Measurements from ENCODE around the gene PRPS2. TPM values are rescaled to one million over a fixed set of nuclear protein-coding genes. Genes with fewer than 3 reads are reported as not detected.

Gene PRPS2
- total and polyA plus RNA-seq, 2 of the 8 experiments (the other 6 are each of a cell fraction or from before 2014, with no cell fraction given): 11.8 to 31.4 TPM

- Histone ChIP-seq H3K79me1 (ENCODE audit: low read depth, low read length) (no peaks in the 10 kb centered on the region), H3K27me3 (replicated peaks in 1 of 4; ENCODE audit: control insufficient read depth in 3 of 4, extremely low read depth in 1 of 4, insufficient read depth in 3 of 4, low read length in 3 of 4) (no peaks in the 10 kb centered on the region), H2AK5ac (ENCODE audit: low read depth, low read length) (no peak overlapping the region), H4K20me1 (replicated peaks in 1 of 2; ENCODE audit: control insufficient read depth in 1 of 2, insufficient read depth in 2 of 2, low read length in 2 of 2) (no peaks in the 10 kb centered on the region), H2BK120ac (replicated peaks; ENCODE audit: low read depth, low read length) (no peak overlapping the region), H2BK5ac (ENCODE audit: low read depth, low read length) (no peak overlapping the region), H3K79me2 (ENCODE audit: control insufficient read depth in 1 of 2, insufficient read depth in 2 of 2, low read length in 2 of 2) (no peaks in the 10 kb centered on the region), H4K91ac (replicated peaks; ENCODE audit: insufficient read length, low read length) (no peak overlapping the region), H3K36me3 (ENCODE audit: control insufficient read depth in 2 of 4, insufficient read depth in 4 of 4, low read length in 3 of 4) (no peaks in the 10 kb centered on the region), H3K23ac (ENCODE audit: insufficient read length) (no peak overlapping the region), H3K9ac (replicated peaks in 1 of 4; ENCODE audit: extremely low read depth in 1 of 4, low read depth in 3 of 4, low read length in 3 of 4) (no peak overlapping the region), H3K23me2 (ENCODE audit: low read depth, low read length) (no peaks in the 10 kb centered on the region), H3K18ac (ENCODE audit: extremely low read depth, low read length) (no peak overlapping the region), H4K5ac (ENCODE audit: insufficient read length, low read depth, low read length) (no peak overlapping the region), H3K9me3 (ENCODE audit: insufficient read depth in 2 of 2, low read depth in 1 of 2, low read length in 1 of 2) (no peaks in the 10 kb centered on the region), H3K4ac (replicated peaks; ENCODE audit: insufficient read length, low read depth, low read length) (no peak overlapping the region), H3K56ac (replicated peaks; ENCODE audit: insufficient read length, low read depth, low read length) (no peak overlapping the region), H2AFZ (ENCODE audit: low read length) (no peak overlapping the region), H3K4me1 (replicated peaks in 1 of 4; ENCODE audit: control insufficient read depth in 3 of 4, insufficient read depth in 4 of 4, low read length in 3 of 4) (no peaks in the 10 kb centered on the region), H2BK20ac (ENCODE audit: low read length) (no peak overlapping the region), H3K14ac (ENCODE audit: insufficient read length) (no peak overlapping the region), H3K4me2 (ENCODE audit: insufficient read depth in 1 of 2, low read depth in 2 of 2, low read length in 2 of 2) (no peak overlapping the region), H2BK15ac (ENCODE audit: low read length) (no peak overlapping the region), H2BK12ac (ENCODE audit: low read depth, low read length) (no peak overlapping the region), H3K4me3 (ENCODE audit: extremely low read depth in 1 of 4, insufficient read depth in 2 of 4, low read depth in 3 of 4, low read length in 4 of 4) (no peak overlapping the region), H3K27ac (ENCODE audit: low read depth, low read length) (no peak overlapping the region), H4K8ac (ENCODE audit: extremely low read depth, insufficient read depth, low read length) (no peak overlapping the region)
- TF ChIP-seq ATF2 (IDR thresholded peaks at IDR 0.05; ENCODE audit: low read length): no peak
- TF ChIP-seq ZNF274 (IDR thresholded peaks at IDR 0.05; ENCODE audit: borderline replicate concordance, extremely low read depth, low read length): no peak
- no peak for TF ChIP-seq CBX8 (IDR thresholded peaks at IDR 0.05; ENCODE audit: borderline replicate concordance, low read depth, low read length)
- TF ChIP-seq SIX5 (IDR thresholded peaks at IDR 0.05; ENCODE audit: low read depth, low read length): no peak
- TF ChIP-seq EP300 (IDR thresholded peaks at IDR 0.05; ENCODE audit: borderline replicate concordance in 1 of 2, low read depth in 2 of 2, low read length in 2 of 2): no peak
- TF ChIP-seq SRF (IDR thresholded peaks at IDR 0.05; ENCODE audit: low read depth, low read length): no peak
- TF ChIP-seq SIN3A (conservative IDR thresholded peaks at IDR 0.05 in 1 of 2, IDR thresholded peaks at IDR 0.05 in 1 of 2; ENCODE audit: low read depth in 1 of 2, low read length in 2 of 2): no peak
- TF ChIP-seq BCL11A (IDR thresholded peaks at IDR 0.05; ENCODE audit: low read depth in 2 of 2, low read length in 2 of 2): no peak
- TF ChIP-seq, protein P1, sequence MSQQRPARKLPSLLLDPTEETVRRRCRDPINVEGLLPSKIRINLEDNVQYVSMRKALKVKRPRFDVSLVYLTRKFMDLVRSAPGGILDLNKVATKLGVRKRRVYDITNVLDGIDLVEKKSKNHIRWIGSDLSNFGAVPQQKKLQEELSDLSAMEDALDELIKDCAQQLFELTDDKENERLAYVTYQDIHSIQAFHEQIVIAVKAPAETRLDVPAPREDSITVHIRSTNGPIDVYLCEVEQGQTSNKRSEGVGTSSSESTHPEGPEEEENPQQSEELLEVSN (IDR thresholded peaks at IDR 0.05): no peak
- no peak for TF ChIP-seq CTBP2 (IDR thresholded peaks at IDR 0.05; ENCODE audit: borderline replicate concordance, insufficient read depth, insufficient read length, low read length)
- no peak for TF ChIP-seq SP2 (IDR thresholded peaks at IDR 0.05; ENCODE audit: low read length)
- ChIA-PET CTCF (ENCODE audit: partially characterized antibody) (interaction anchor here (1.3 to 3.9 kb wide), 3 partner anchors 16 to 46 kb away, joined by 3 to 21 read pairs (median 4); no protein-coding TSS in a partner anchor), POLR2A (ENCODE audit: partially characterized antibody) (no interaction called here)
- FAIRE-seq: no peak
- 86% methylated on average over 3 of the region's 4 CpGs; no CpG with 5 or more reads in 1 of the 2 experiments for WGBS, 2 experiments (ENCODE audit: extremely low coverage in 1 of 2, insufficient coverage in 1 of 2, insufficient read length in 1 of 2, insufficient replicate concordance in 2 of 2, low coverage in 1 of 2, low lambda C conversion rate in 2 of 2, missing lambda C conversion rate in 1 of 2)
- no peak for DNase-seq (ENCODE audit: low read depth in 1 of 2, low spot score in 2 of 2)
These were observed 22.7 kb upstream of the PRPS2 start for GRCh38 chrX:12768491-12768890.
